Panc1 (cell line): ENCODE measurements around the gene ASCC1. TPM values are rescaled to one million over a fixed set of nuclear protein-coding genes. Genes with fewer than 3 reads are reported as not detected.

Experiments
- ATAC-seq: fragments of 200-7000 bp; cut with Tn5 transposase; 2 replicates; pipeline ENCODE4 v1.9.1; 2020; ENCODE audit warnings: mild to moderate bottlenecking, moderate library complexity
- BruUV-seq: library from RNA; stranded (reverse); fragments of 400-500 nt; replicated peaks from 2 replicates; lab custom pipeline; 2021; lab: Mats Ljungman, UMichigan
- CTCF ChIA-PET: fragments of 300-600 bp; sonication (Branson Sonifier 250); formaldehyde crosslinking; loops from one replicate; lab custom pipeline; 2022; ENCODE audit warnings: antibody characterized with exemption; lab: Charles Lee
- POLR2A ChIA-PET: fragments of 300-600 bp; sonication (Branson Sonifier 250); formaldehyde crosslinking; loops from one replicate; lab custom pipeline; 2022; ENCODE audit warnings: antibody characterized with exemption; lab: Charles Lee
- DNase-seq: peaks from one replicate; pipeline ENCODE4 v3.0.0-alpha.2; 2010; ENCODE audit warnings: low read depth, low spot score
- H3K27ac ChIP-seq: 2 replicates; pipeline ENCODE4 v1.5.1; 2011; ENCODE audit warnings: mild to moderate bottlenecking, low read length, inconsistent platforms
- H3K27me3 ChIP-seq: fragments of 200-500 bp; sonication (Bioruptor generic); 2 replicates; pipeline ENCODE4 v1.6.0; 2014; ENCODE audit warnings: low read length, inconsistent platforms; ENCODE audit not compliant: control insufficient read depth, insufficient read depth
- H3K36me3 ChIP-seq: fragments of 200-500 bp; sonication (Bioruptor generic); 2 replicates; pipeline ENCODE4 v1.5.1; 2014; ENCODE audit warnings: inconsistent platforms, mild to moderate bottlenecking, low read length, moderate library complexity; ENCODE audit not compliant: control insufficient read depth, insufficient read depth
- H3K4me1 ChIP-seq: 2 replicates; pipeline ENCODE4 v1.5.1; 2011; ENCODE audit warnings: inconsistent platforms, mild to moderate bottlenecking, low read length, moderate library complexity; ENCODE audit not compliant: control insufficient read depth, insufficient read depth
- H3K4me3 ChIP-seq, 2 experiments: 2 replicates each; pipeline ENCODE4 v1.5.1; 2011 to 2012; ENCODE audit warnings: low read depth in 2 of 2, low read length in 2 of 2, mild to moderate bottlenecking in 2 of 2, inconsistent platforms in 1 of 2, moderate library complexity in 1 of 2
- H3K9me3 ChIP-seq: fragments of 200-500 bp; sonication (Bioruptor generic); 2 replicates; pipeline ENCODE4 v1.5.1; 2014; ENCODE audit warnings: low read depth, mild to moderate bottlenecking, inconsistent platforms, low read length, moderate library complexity; ENCODE audit not compliant: control insufficient read depth, insufficient read depth
- CTCF ChIP-seq: fragments of 450-650 bp; IDR thresholded peaks from 2 replicates; pipeline ENCODE4 v1.5.1; 2017; ENCODE audit warnings: mild to moderate bottlenecking
- POLR2AphosphoS5 ChIP-seq: IDR thresholded peaks from 2 replicates; pipeline ENCODE4 v1.6.1; 2012; ENCODE audit warnings: mild to moderate bottlenecking, low read depth, low read length, moderate library complexity
- SIN3A ChIP-seq: IDR thresholded peaks from 2 replicates; pipeline ENCODE4 v1.6.1; 2012; ENCODE audit warnings: low read depth, mild to moderate bottlenecking, low read length, moderate library complexity, borderline replicate concordance; ENCODE audit not compliant: insufficient read depth
- TCF7L2 ChIP-seq: IDR thresholded peaks from 2 replicates; pipeline ENCODE4 v1.6.1; 2011; ENCODE audit warnings: mild to moderate bottlenecking, low read depth, low read length, inconsistent platforms
- in situ Hi-C: cut with HindIII; loops from 2 replicates; pipeline ENCODE4 v1.10.0; 2016; ENCODE audit warnings: low sequenced_read_pairs, low pct_unique_long_range_greater_than_20kb
- intact Hi-C: fragments of 100-400 bp; cut with micrococcal nuclease; formaldehyde crosslinking; loops from one replicate; pipeline ENCODE4 v1.10.0; 2022; ENCODE audit not compliant: unreplicated experiment
- total RNA-seq: library from RNA; stranded (reverse); gene quantifications from one replicate; pipeline ENCODE4 v1.2.1, GENCODE V29; 2021; ENCODE audit not compliant: unreplicated experiment
- TF ChIP-seq, protein P1 (sequence below), 2 experiments: IDR thresholded peaks; 2 replicates each; pipeline ENCODE4 v1.6.1; 2011 to 2012; ENCODE audit warnings: low read depth in 2 of 2, control low read depth in 1 of 2, low read length in 1 of 2, mild to moderate bottlenecking in 1 of 2, moderate library complexity in 1 of 2; ENCODE audit not compliant: insufficient read depth in 1 of 2

ASCC1 gene
- total RNA-seq, 1 experiment from 2014 or later, result 114 TPM

- BruUV-seq, result no TSS peak
- peaks cover 17% of the 10 kb centered on the region; the same call in 1 of the 2 replicates for H3K36me3 ChIP-seq
- no peak for TF ChIP-seq SIN3A
- no peak for TF ChIP-seq TCF7L2
- POLR2A ChIA-PET, result no interaction called here
- H3K9me3 ChIP-seq, result no peaks in the 10 kb centered on the region
- in situ Hi-C loops, result no loop called here
- ATAC-seq (no peak), DNase-seq (no peak)
- H3K4me3 ChIP-seq, result no peak overlapping the region
- no peaks in the 10 kb centered on the region for H3K27me3 ChIP-seq
- H3K27ac ChIP-seq, result no peak overlapping the region
- no peaks in the 10 kb centered on the region for H3K4me1 ChIP-seq
- intact Hi-C loops, result no loop called here
- CTCF ChIA-PET, result no interaction called here
Measured at GRCh38 chr10:72235544-72236279, 19.6 kb upstream of the ASCC1 start.

DNA sequence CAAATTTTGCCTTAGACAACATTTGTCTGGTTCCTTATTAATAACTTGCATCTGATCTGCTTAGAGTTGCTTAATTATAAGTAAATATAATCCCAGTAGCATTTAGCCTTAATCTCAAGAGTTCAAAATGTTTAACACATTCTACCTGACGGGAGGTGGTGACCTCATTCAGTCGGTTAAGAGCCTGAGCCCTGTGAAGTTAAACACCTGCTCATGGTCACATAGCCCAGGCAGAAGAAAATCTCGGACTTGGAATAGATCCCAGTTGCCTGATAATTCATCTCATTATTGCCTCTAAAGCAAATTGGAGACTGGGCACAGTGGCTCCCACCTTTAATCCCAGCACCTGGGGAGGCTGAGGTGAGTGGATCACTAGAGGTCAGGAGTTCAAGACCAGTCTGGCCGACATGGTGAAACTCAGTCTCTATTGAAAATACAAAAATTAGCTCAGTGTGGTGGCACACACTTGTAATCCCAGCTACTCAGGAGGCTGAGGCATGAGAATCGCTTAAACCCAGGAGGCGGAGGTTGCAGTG, 18.6 kb upstream of the ASCC1 start:
- peaks cover 17% of the 10 kb centered on the region; the same call in 1 of the 2 replicates for H3K36me3 ChIP-seq
- no peak overlapping the region for H3K27ac ChIP-seq
- no peak for TF ChIP-seq CTCF
- TF ChIP-seq, protein P1, sequence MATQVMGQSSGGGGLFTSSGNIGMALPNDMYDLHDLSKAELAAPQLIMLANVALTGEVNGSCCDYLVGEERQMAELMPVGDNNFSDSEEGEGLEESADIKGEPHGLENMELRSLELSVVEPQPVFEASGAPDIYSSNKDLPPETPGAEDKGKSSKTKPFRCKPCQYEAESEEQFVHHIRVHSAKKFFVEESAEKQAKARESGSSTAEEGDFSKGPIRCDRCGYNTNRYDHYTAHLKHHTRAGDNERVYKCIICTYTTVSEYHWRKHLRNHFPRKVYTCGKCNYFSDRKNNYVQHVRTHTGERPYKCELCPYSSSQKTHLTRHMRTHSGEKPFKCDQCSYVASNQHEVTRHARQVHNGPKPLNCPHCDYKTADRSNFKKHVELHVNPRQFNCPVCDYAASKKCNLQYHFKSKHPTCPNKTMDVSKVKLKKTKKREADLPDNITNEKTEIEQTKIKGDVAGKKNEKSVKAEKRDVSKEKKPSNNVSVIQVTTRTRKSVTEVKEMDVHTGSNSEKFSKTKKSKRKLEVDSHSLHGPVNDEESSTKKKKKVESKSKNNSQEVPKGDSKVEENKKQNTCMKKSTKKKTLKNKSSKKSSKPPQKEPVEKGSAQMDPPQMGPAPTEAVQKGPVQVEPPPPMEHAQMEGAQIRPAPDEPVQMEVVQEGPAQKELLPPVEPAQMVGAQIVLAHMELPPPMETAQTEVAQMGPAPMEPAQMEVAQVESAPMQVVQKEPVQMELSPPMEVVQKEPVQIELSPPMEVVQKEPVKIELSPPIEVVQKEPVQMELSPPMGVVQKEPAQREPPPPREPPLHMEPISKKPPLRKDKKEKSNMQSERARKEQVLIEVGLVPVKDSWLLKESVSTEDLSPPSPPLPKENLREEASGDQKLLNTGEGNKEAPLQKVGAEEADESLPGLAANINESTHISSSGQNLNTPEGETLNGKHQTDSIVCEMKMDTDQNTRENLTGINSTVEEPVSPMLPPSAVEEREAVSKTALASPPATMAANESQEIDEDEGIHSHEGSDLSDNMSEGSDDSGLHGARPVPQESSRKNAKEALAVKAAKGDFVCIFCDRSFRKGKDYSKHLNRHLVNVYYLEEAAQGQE (IDR thresholded peaks at IDR 0.05; ENCODE audit: insufficient read depth in 1 of 2, low read depth in 2 of 2, low read length in 1 of 2), result no peak
- ChIA-PET POLR2A (no interaction called here), CTCF (no interaction called here)
- H3K27me3 ChIP-seq, result no peaks in the 10 kb centered on the region
- intact Hi-C loops, result no loop called here
- in situ Hi-C loops, result no loop called here
- no TSS peak for BruUV-seq
- DNase-seq (no peak), ATAC-seq (no peak)
- H3K4me3 ChIP-seq, result no peak overlapping the region
- no peaks in the 10 kb centered on the region for H3K9me3 ChIP-seq
- 0 out of 2 replicates have a peak, but pooled peaks cover under 1% of the 10 kb centered on the region for H3K4me1 ChIP-seq

DNA sequence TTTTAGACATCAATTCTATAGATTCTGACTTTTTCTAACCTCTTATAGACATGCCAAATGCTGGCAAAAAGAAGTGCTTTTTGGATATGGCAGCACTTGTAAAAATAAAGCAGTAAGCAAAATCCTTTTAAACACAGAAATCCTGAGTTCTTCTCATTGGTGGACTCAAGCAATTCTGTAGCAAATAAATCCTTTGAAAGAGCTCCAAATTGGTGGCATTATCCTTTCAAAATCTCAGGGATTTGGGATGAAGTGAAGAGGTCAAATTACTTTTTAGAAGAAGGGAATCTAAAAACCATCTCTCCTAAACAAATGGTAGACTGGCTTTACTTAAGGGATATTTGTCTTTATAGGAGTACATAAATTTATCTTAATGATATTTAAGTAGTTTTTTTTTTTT, 17.5 kb upstream of the ASCC1 start:
- no peak for ATAC-seq
- BruUV-seq, result no TSS peak
- intact Hi-C loops, result no loop called here
- no peaks in the 10 kb centered on the region for H3K27me3 ChIP-seq
- no peaks in the 10 kb centered on the region for H3K9me3 ChIP-seq
- TF ChIP-seq SIN3A (no peak), CTCF (no peak), TCF7L2 (no peak), POLR2AphosphoS5 (no peak)
- TF ChIP-seq, protein P1 (IDR thresholded peaks at IDR 0.05; ENCODE audit: insufficient read depth in 1 of 2, low read depth in 2 of 2, low read length in 1 of 2), result no peak
- peaks cover 17% of the 10 kb centered on the region; the same call in 1 of the 2 replicates for H3K36me3 ChIP-seq
- H3K4me1 ChIP-seq, result peaks cover 7% of the 10 kb centered on the region; the same call in 1 of the 2 replicates
- DNase-seq, result no peak
- in situ Hi-C loops, result no loop called here
- no peak overlapping the region for H3K27ac ChIP-seq
- POLR2A ChIA-PET, result interaction anchor here (0.7 kb wide), 2 partner anchors 18 to 307 kb away, joined by 3 to 4 read pairs; partner anchors contain the start of gene ANAPC16
- CTCF ChIA-PET, result interaction anchor here (0.7 kb wide), 1 partner anchor 104 kb away, joined by 3 read pairs; no protein-coding TSS in a partner anchor
- H3K4me3 ChIP-seq, result no peak overlapping the region
